ENCODE results near the gene CFAP46. TPM values are rescaled to one million over a fixed set of nuclear protein-coding genes. Genes with fewer than 3 reads are reported as not detected.
A peak's percentile ranks its signal among the peaks of the same experiment; 100 is the strongest.

Gene CFAP46
- total and polyA plus RNA-seq, 7 experiments from 2014 or later: 0.05 TPM; not detected in 6

- peaks cover 8 to 41% (median 23%) of the 10 kb centered on the region in 5 donors for H3K27me3 Mint-ChIP-seq
- peaks cover 0 to 6% (median 0%) of the 10 kb centered on the region in 11 donors for H3K9me3 Mint-ChIP-seq
- no peaks in the 10 kb centered on the region for H3K27me3 ChIP-seq (ENCODE audit: control insufficient read depth in 2 of 2, insufficient read depth in 2 of 2, low read length in 2 of 2)
- no peak overlapping the region for H3K27ac Mint-ChIP-seq
- no peaks in the 10 kb centered on the region for H3K36me3 ChIP-seq (ENCODE audit: control insufficient read depth in 2 of 3, insufficient read depth in 3 of 3, low read length in 3 of 3)
- H3K9me3 ChIP-seq (ENCODE audit: control insufficient read depth in 2 of 3, low read length in 3 of 3): peaks cover 0 to 7% (median 0%) of the 10 kb centered on the region in 3 experiments
- no peak overlapping the region for H3K27ac ChIP-seq (ENCODE audit: low read depth, low read length)
- H3K36me3 Mint-ChIP-seq: peaks cover 0 to 3% (median 0%) of the 10 kb centered on the region in 5 donors
- ATAC-seq (no peak), DNase-seq (no peak)
- no peak overlapping the region for H3K4me3 Mint-ChIP-seq
- CTCF ChIA-PET: no interaction called here
- no peak overlapping the region for H3K4me3 ChIP-seq (ENCODE audit: low read length)
- POLR2A ChIA-PET: no interaction called here
- intact Hi-C loops (cut with micrococcal nuclease): no loop called here
- H3K4me1 Mint-ChIP-seq: no peaks in the 10 kb centered on the region
- no peaks in the 10 kb centered on the region for H3K4me1 ChIP-seq (ENCODE audit: control insufficient read depth in 2 of 2, insufficient read depth in 2 of 2, low read length in 2 of 2)
Measured at GRCh38 chr10:132973903-132974241, 31.5 kb upstream of the CFAP46 start.

- Mint-ChIP-seq H3K36me3 (peaks cover 0 to 3% (median 0%) of the 10 kb centered on the region in 5 donors), H3K4me3 (no peak overlapping the region), H3K9me3 (peaks cover 0 to 6% (median 0%) of the 10 kb centered on the region in 11 donors), H3K27me3 (peaks cover 9 to 43% (median 29%) of the 10 kb centered on the region in 5 donors), H3K4me1 (peaks cover 0 to 3% (median 0%) of the 10 kb centered on the region in 7 donors), H3K27ac (no peak overlapping the region)
- DNase-seq (no peak), ATAC-seq (peak; percentile 12)
- no peak overlapping the region for H3K4me3 ChIP-seq (ENCODE audit: low read length)
- POLR2A ChIA-PET: no interaction called here
- H3K36me3 ChIP-seq (ENCODE audit: control insufficient read depth in 2 of 3, insufficient read depth in 3 of 3, low read length in 3 of 3): no peaks in the 10 kb centered on the region
- H3K9me3 ChIP-seq (ENCODE audit: control insufficient read depth in 2 of 3, low read length in 3 of 3): peaks cover 0 to 7% (median 0%) of the 10 kb centered on the region in 3 experiments
- no peak overlapping the region for H3K27ac ChIP-seq (ENCODE audit: low read depth, low read length)
- no peaks in the 10 kb centered on the region for H3K27me3 ChIP-seq (ENCODE audit: control insufficient read depth in 2 of 2, insufficient read depth in 2 of 2, low read length in 2 of 2)
- intact Hi-C loops (cut with micrococcal nuclease): no loop called here
- CTCF ChIA-PET: no interaction called here
- H3K4me1 ChIP-seq (ENCODE audit: control insufficient read depth in 2 of 2, insufficient read depth in 2 of 2, low read length in 2 of 2): no peaks in the 10 kb centered on the region
Measured at GRCh38 chr10:132972986-132973902, 30.9 kb upstream of the CFAP46 start.

DNA sequence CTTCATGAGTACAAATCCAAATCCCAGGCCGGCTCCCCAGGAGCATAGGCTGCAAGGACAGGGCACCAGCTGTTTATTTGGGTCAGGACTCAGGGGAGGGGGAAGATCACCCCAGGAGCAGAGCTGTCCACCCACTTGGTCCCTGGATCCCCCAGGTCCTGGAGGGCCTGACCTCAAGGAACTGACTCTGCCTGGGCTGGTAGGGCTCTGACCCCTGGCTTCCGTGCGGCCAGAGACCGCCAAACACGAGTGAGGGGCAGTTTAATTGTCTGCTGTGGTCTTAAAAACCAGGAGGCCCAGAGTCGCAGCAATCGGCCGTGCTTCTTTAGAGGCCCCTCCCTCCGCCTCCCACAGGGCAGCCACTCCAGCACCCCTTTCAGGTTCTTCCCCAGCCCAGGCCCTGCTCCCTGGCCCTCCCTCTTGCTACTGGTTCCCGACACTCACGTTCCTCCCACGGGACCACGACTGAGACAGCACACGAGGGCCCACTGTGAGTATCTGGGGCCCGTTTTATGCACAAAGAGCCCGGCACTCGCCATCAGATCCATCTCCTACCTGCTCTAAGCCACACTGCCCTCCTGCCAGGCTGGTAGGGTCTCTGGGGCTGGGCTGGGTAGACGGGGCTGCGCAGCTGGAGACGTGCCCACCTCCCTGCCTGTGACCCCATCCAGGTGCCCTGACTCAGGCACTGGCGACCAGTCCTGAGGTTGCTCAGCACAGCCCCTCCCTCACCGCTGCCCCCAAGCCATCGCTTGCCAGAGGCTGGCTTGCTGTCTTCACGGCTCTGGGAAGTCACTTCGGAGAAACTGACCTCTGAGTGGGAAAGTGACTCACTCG is 30.0 kb upstream of the CFAP46 start:
- no peaks in the 10 kb centered on the region for H3K4me1 ChIP-seq (ENCODE audit: control insufficient read depth in 2 of 2, insufficient read depth in 2 of 2, low read length in 2 of 2)
- no peaks in the 10 kb centered on the region for H3K27me3 ChIP-seq (ENCODE audit: control insufficient read depth in 2 of 2, insufficient read depth in 2 of 2, low read length in 2 of 2)
- POLR2A ChIA-PET: no interaction called here
- peaks cover 0 to 3% (median 0%) of the 10 kb centered on the region in 5 donors for H3K36me3 Mint-ChIP-seq
- H3K27ac ChIP-seq (ENCODE audit: low read depth, low read length): no peak overlapping the region
- no peak overlapping the region for H3K27ac Mint-ChIP-seq
- peaks cover 0 to 6% (median 0%) of the 10 kb centered on the region in 11 donors for H3K9me3 Mint-ChIP-seq
- no peaks in the 10 kb centered on the region for H3K36me3 ChIP-seq (ENCODE audit: control insufficient read depth in 2 of 3, insufficient read depth in 3 of 3, low read length in 3 of 3)
- H3K4me1 Mint-ChIP-seq: peaks cover 0 to 4% (median 0%) of the 10 kb centered on the region in 7 donors
- intact Hi-C loops (cut with micrococcal nuclease): no loop called here
- DNase-seq: no peak
- CTCF ChIA-PET: no interaction called here
- H3K9me3 ChIP-seq (ENCODE audit: control insufficient read depth in 2 of 3, low read length in 3 of 3): peaks cover 0 to 7% (median 0%) of the 10 kb centered on the region in 3 experiments
- H3K4me3 Mint-ChIP-seq: no peak overlapping the region
- H3K4me3 ChIP-seq (ENCODE audit: low read length): no peak overlapping the region
- H3K27me3 Mint-ChIP-seq: peaks cover 9 to 40% (median 24%) of the 10 kb centered on the region in 5 donors
- no peak for ATAC-seq

- ATAC-seq (no peak), DNase-seq (no peak)
- Histone ChIP-seq H3K36me3 (ENCODE audit: control insufficient read depth in 2 of 3, insufficient read depth in 3 of 3, low read length in 3 of 3) (no peaks in the 10 kb centered on the region), H3K27me3 (ENCODE audit: control insufficient read depth in 2 of 2, insufficient read depth in 2 of 2, low read length in 2 of 2) (no peaks in the 10 kb centered on the region), H3K4me3 (ENCODE audit: low read length) (no peak overlapping the region), H3K9me3 (ENCODE audit: control insufficient read depth in 2 of 3, low read length in 3 of 3) (peaks cover 0 to 7% (median 0%) of the 10 kb centered on the region in 3 experiments), H3K27ac (ENCODE audit: low read depth, low read length) (no peak overlapping the region), H3K4me1 (ENCODE audit: control insufficient read depth in 2 of 2, insufficient read depth in 2 of 2, low read length in 2 of 2) (no peaks in the 10 kb centered on the region)
- H3K27me3 Mint-ChIP-seq: peaks cover 9 to 40% (median 24%) of the 10 kb centered on the region in 5 donors
- intact Hi-C loops (cut with micrococcal nuclease): no loop called here
- no peak overlapping the region for H3K27ac Mint-ChIP-seq
- H3K4me3 Mint-ChIP-seq: no peak overlapping the region
- peaks cover 0 to 3% (median 0%) of the 10 kb centered on the region in 5 donors for H3K36me3 Mint-ChIP-seq
- POLR2A ChIA-PET: no interaction called here
- CTCF ChIA-PET: interaction anchor here (0.6 kb wide), 1 partner anchor 23 kb away, joined by 3 read pairs; no protein-coding TSS in a partner anchor
- peaks cover 0 to 6% (median 0%) of the 10 kb centered on the region in 11 donors for H3K9me3 Mint-ChIP-seq
- peaks cover 0 to 4% (median 0%) of the 10 kb centered on the region in 7 donors for H3K4me1 Mint-ChIP-seq
Measured at GRCh38 chr10:132971448-132972148, 29.2 kb upstream of the CFAP46 start.

GRCh38 chr10:132970641-132971438 is 28.5 kb upstream of the CFAP46 start:
- Mint-ChIP-seq H3K27me3 (peaks cover 14 to 38% (median 23%) of the 10 kb centered on the region in 5 donors), H3K4me1 (peaks cover 0 to 4% (median 0%) of the 10 kb centered on the region in 7 donors), H3K4me3 (no peak overlapping the region), H3K27ac (no peak overlapping the region), H3K36me3 (peaks cover 0 to 3% (median 0%) of the 10 kb centered on the region in 5 donors), H3K9me3 (peaks cover 0 to 7% (median 0%) of the 10 kb centered on the region in 11 donors)
- no peak for ATAC-seq
- Histone ChIP-seq H3K4me3 (ENCODE audit: low read length) (no peak overlapping the region), H3K27ac (ENCODE audit: low read depth, low read length) (no peak overlapping the region), H3K4me1 (ENCODE audit: control insufficient read depth in 2 of 2, insufficient read depth in 2 of 2, low read length in 2 of 2) (no peaks in the 10 kb centered on the region), H3K36me3 (ENCODE audit: control insufficient read depth in 2 of 3, insufficient read depth in 3 of 3, low read length in 3 of 3) (no peaks in the 10 kb centered on the region), H3K9me3 (ENCODE audit: control insufficient read depth in 2 of 3, low read length in 3 of 3) (peaks cover 0 to 7% (median 0%) of the 10 kb centered on the region in 3 experiments), H3K27me3 (ENCODE audit: control insufficient read depth in 2 of 2, insufficient read depth in 2 of 2, low read length in 2 of 2) (no peaks in the 10 kb centered on the region)
- ChIA-PET POLR2A (no interaction called here), CTCF (no interaction called here)
- intact Hi-C loops (cut with micrococcal nuclease): no loop called here
- DNase-seq: no peak
